ENCODE data around the gene PRELID3B.

- TF ChIP-seq CTCF (IDR thresholded peaks at IDR 0.05 in 2 of 3, conservative IDR thresholded peaks at IDR 0.05 in 1 of 3; ENCODE audit: control insufficient read depth in 2 of 3, extremely low read depth in 1 of 3, insufficient read depth in 1 of 3, low read depth in 3 of 3, low read length in 3 of 3) (no peak), ZNF24 (IDR thresholded peaks at IDR 0.05) (no peak), RBBP5 (conservative IDR thresholded peaks at IDR 0.05) (no peak), EP300 (IDR thresholded peaks at IDR 0.05; ENCODE audit: borderline replicate concordance in 1 of 2, control insufficient read depth in 1 of 2, low read depth in 2 of 2, low read length in 2 of 2) (no peak), ZBED1 (IDR thresholded peaks at IDR 0.05; ENCODE audit: borderline replicate concordance) (no peak), RAD21 (IDR thresholded peaks at IDR 0.05; ENCODE audit: insufficient read depth, low read depth, low read length) (no peak), ZNF217 (IDR thresholded peaks at IDR 0.05) (no peak)
Measured at GRCh38 chr20:58994390-58995159, 48.0 kb downstream of the PRELID3B start.
